HepG2 (cell line): Measurements from ENCODE around the gene PCGF3. TPM values are rescaled to one million over a fixed set of nuclear protein-coding genes. Genes with fewer than 3 reads are reported as not detected.
A peak's percentile ranks its signal among the peaks of the same experiment; 100 is the strongest.

Experiments
- CREB1 ChIP-seq, 2 experiments: fragments of 450-650 bp in 1 of 2; IDR thresholded peaks; 2 replicates each; pipeline ENCODE4 v1.6.1; 2016 to 2017; ENCODE audit warnings: control low read depth in 1 of 2, mild to moderate bottlenecking in 1 of 2, missing compliant biosample characterization in 1 of 2, missing genetic modification characterization in 1 of 2
- FOSL2 ChIP-seq: sonication (generic); formaldehyde crosslinking; IDR thresholded peaks from 2 replicates; pipeline ENCODE4 v1.4.0; 2020; ENCODE audit warnings: missing genetic modification reagents
- IKZF1 ChIP-seq: fragments of 450-650 bp; IDR thresholded peaks from 2 replicates; pipeline ENCODE4 v1.7.1; 2016
- JUND ChIP-seq: sonication (generic); formaldehyde crosslinking; IDR thresholded peaks from 2 replicates; pipeline ENCODE4 v1.8.0; 2022; ENCODE audit warnings: mild to moderate bottlenecking, missing genetic modification reagents
- MYC ChIP-seq: sonication (generic); formaldehyde crosslinking; IDR thresholded peaks from 2 replicates; pipeline ENCODE4 v1.9.0; 2021; ENCODE audit warnings: missing genetic modification reagents, borderline replicate concordance
- NFAT5 ChIP-seq: sonication (generic); formaldehyde crosslinking; IDR thresholded peaks from 2 replicates; pipeline ENCODE4 v1.4.0; 2020; ENCODE audit warnings: missing genetic modification reagents
- SIX1 ChIP-seq: sonication (generic); formaldehyde crosslinking; IDR thresholded peaks from 2 replicates; pipeline ENCODE4 v1.4.0; 2020; ENCODE audit warnings: missing genetic modification reagents, borderline replicate concordance
- SRY ChIP-seq: sonication (generic); formaldehyde crosslinking; IDR thresholded peaks from 2 replicates; pipeline ENCODE4 v1.8.0; 2022; ENCODE audit warnings: mild to moderate bottlenecking, missing genetic modification reagents
- TBX2 ChIP-seq: sonication (generic); formaldehyde crosslinking; IDR thresholded peaks from 2 replicates; pipeline ENCODE4 v1.5.0; 2020; ENCODE audit warnings: missing genetic modification reagents, mild to moderate bottlenecking, borderline replicate concordance
- WIZ ChIP-seq: sonication (generic); formaldehyde crosslinking; IDR thresholded peaks from 2 replicates; pipeline ENCODE4 v1.5.1; 2020; ENCODE audit warnings: mild to moderate bottlenecking, missing genetic modification reagents
- ZBTB42 ChIP-seq: sonication (generic); formaldehyde crosslinking; IDR thresholded peaks from 2 replicates; pipeline ENCODE4 v1.5.0; 2020; ENCODE audit warnings: mild to moderate bottlenecking, missing genetic modification reagents
- ZNF18 ChIP-seq: sonication (generic); formaldehyde crosslinking; IDR thresholded peaks from 2 replicates; pipeline ENCODE4 v1.8.0; 2022; ENCODE audit warnings: mild to moderate bottlenecking, missing genetic modification reagents; ENCODE audit not compliant: insufficient replicate concordance
- ZNF253 ChIP-seq: sonication (generic); formaldehyde crosslinking; IDR thresholded peaks from 2 replicates; pipeline ENCODE4 v1.8.0; 2022; ENCODE audit warnings: mild to moderate bottlenecking, missing genetic modification reagents, borderline replicate concordance
- ZNF326 ChIP-seq: sonication (generic); formaldehyde crosslinking; IDR thresholded peaks from 2 replicates; pipeline ENCODE4 v1.4.0; 2020; ENCODE audit warnings: missing genetic modification reagents, borderline replicate concordance
- ZNF644 ChIP-seq: IDR thresholded peaks from 2 replicates; pipeline ENCODE4 v1.6.1; 2016; ENCODE audit warnings: low read depth
- ZNF788 ChIP-seq: sonication (generic); formaldehyde crosslinking; IDR thresholded peaks from 2 replicates; pipeline ENCODE4 v1.5.0; 2020; ENCODE audit warnings: mild to moderate bottlenecking, missing genetic modification reagents, borderline replicate concordance
- ZNF816 ChIP-seq: sonication (generic); formaldehyde crosslinking; IDR thresholded peaks from 2 replicates; pipeline ENCODE4 v1.8.0; 2022; ENCODE audit warnings: missing genetic modification reagents, mild to moderate bottlenecking, borderline replicate concordance
- ZNF850 ChIP-seq: sonication (generic); formaldehyde crosslinking; conservative IDR thresholded peaks from 2 replicates; pipeline ENCODE4 v1.9.0; 2021; ENCODE audit warnings: mild to moderate bottlenecking, missing genetic modification reagents
- ZNF879 ChIP-seq: sonication (generic); formaldehyde crosslinking; IDR thresholded peaks from 2 replicates; pipeline ENCODE4 v1.8.1; 2023; ENCODE audit warnings: missing genetic modification reagents
- polyA plus RNA-seq, 8 experiments: library from polyadenylated mRNA; depleted of rRNA in 3 of 8; stranded (reverse) in 7 of 8; unstranded in 1 of 8; fragments of >200 nt; fragmentation: Illumina TruSeq in 4 of 8; extraction: Trizol in 4 of 8; gene quantifications; 2 replicates each; pipeline versions ENCODE4 v1.2.1 to v1.2.3, GENCODE V29; 2011 to 2016; ENCODE audit warnings: low read depth in 4 of 8, missing spikeins in 1 of 8, mixed read lengths in 1 of 8; ENCODE audit not compliant: insufficient read depth in 1 of 8
- total RNA-seq, 5 experiments: library from RNA; depleted of rRNA; stranded (reverse); fragments of >200 nt; fragmentation: Illumina TruSeq; extraction: Trizol; gene quantifications; 2 replicates each; pipeline ENCODE4 v1.2.3, GENCODE V29; 2016; ENCODE audit warnings: low read depth in 1 of 5

PCGF3 gene
- total and polyA plus RNA-seq, 2 of the 13 experiments (the other 11 are each of a cell fraction or from before 2014, with no cell fraction given) = 28.6 to 66.2 TPM

DNA sequence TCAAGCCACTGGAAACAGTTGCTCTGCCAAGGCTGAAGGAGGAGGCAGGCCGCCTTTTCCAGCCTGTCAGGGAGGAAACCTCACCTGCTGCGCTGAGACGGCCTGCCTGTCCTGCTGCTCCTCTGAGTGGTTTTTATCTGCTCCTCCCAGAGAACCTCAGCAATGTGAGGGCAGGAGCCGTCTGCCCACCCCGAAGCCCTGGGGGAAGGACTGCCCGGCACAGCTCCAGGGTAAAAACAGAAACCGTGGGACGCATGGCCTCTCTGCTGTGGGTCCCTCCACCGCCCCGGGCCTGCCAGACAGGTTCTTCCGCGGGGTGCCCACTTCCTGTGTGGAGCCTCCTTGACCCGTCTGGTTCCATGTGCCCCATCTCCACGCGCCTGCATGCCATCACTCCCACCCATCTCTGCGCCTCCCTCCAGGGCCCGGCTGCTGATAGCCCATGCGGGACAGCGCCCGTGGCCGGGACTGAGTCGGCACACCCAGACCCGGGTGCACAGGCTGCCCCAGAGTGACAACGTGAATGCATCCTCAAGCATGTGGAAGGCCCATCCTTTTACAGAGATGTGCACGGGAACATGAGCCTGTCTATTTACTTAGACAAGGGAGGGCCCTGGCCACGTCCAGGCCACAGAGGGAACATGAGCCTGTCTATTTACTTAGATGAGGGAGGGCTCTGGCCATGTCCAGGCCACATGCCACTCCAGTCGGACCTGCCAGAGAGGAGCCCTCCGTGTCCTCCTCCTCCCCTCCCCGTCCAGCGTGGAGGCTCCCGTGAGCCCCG, 12.7 kb upstream of the PCGF3 start (continued):
- no peak for TF ChIP-seq WIZ (CRISPR knock-in tag)
- peak; percentile 53; the same call in 1 of the 2 replicates for TF ChIP-seq SIX1 (CRISPR knock-in tag)
- no peak for TF ChIP-seq ZNF644 (CRISPR knock-in tag)
- TF ChIP-seq FOSL2 (CRISPR knock-in tag) = peak; percentile 74
- TF ChIP-seq ZBTB42 = no peak
- TF ChIP-seq IKZF1 = no peak
- TF ChIP-seq MYC (CRISPR knock-in tag) = peak; percentile 52; the same call in 1 of the 2 replicates
- TF ChIP-seq ZNF18 (CRISPR knock-in tag) = no peak
- TF ChIP-seq ZNF850 = no peak
- peak; percentile 46; the same call in 1 of the 2 replicates for TF ChIP-seq TBX2 (CRISPR knock-in tag)
- no peak for TF ChIP-seq CREB1 (IDR thresholded peaks at IDR 0.05)
- no peak for TF ChIP-seq CREB1 (CRISPR knock-in tag; IDR thresholded peaks at IDR 0.05)
- peak; percentile 83; the same call in 1 of the 2 replicates for TF ChIP-seq ZNF253 (CRISPR knock-in tag)
- TF ChIP-seq JUND (CRISPR knock-in tag) = no peak
- no peak for TF ChIP-seq SRY
- TF ChIP-seq ZNF816 (CRISPR knock-in tag) = peak; percentile 89; the same call in 1 of the 2 replicates
- TF ChIP-seq NFAT5 (CRISPR knock-in tag) = no peak
- TF ChIP-seq ZNF788 (CRISPR knock-in tag) = peak; percentile 81; the same call in 1 of the 2 replicates
- TF ChIP-seq ZNF879 (CRISPR knock-in tag) = no peak
- TF ChIP-seq ZNF326 (CRISPR knock-in tag) = no peak
